ENCODE results near the gene HOXB8.

The HOXB8 gene

GRCh38 chr17:48601539-48602425, 13.3 kb downstream of the HOXB8 start:
- TF ChIP-seq SIN3A (IDR thresholded peaks at IDR 0.05; ENCODE audit: borderline replicate concordance, insufficient read depth, low read length) = no peak
- TF ChIP-seq POLR2AphosphoS5 (IDR thresholded peaks at IDR 0.05; ENCODE audit: low read depth, low read length) = no peak
- TF ChIP-seq FOXP2 (optimal IDR thresholded peaks at IDR 0.05; ENCODE audit: borderline replicate concordance, extremely low read depth, extremely low read length, insufficient read depth) = no peak
- no peak for TF ChIP-seq TAF1 (IDR thresholded peaks at IDR 0.05; ENCODE audit: borderline replicate concordance, insufficient read depth, low read length)

GRCh38 chr17:48601207-48601538, 13.9 kb downstream of the HOXB8 start:
- no peak for TF ChIP-seq SIN3A (IDR thresholded peaks at IDR 0.05; ENCODE audit: borderline replicate concordance, insufficient read depth, low read length)
- no peak for TF ChIP-seq POLR2AphosphoS5 (IDR thresholded peaks at IDR 0.05; ENCODE audit: low read depth, low read length)
- TF ChIP-seq FOXP2 (optimal IDR thresholded peaks at IDR 0.05; ENCODE audit: borderline replicate concordance, extremely low read depth, extremely low read length, insufficient read depth) = no peak
- TF ChIP-seq TAF1 (IDR thresholded peaks at IDR 0.05; ENCODE audit: borderline replicate concordance, insufficient read depth, low read length) = no peak
- TF ChIP-seq REST (IDR thresholded peaks at IDR 0.05; ENCODE audit: insufficient read depth in 1 of 2, low read depth in 2 of 2, low read length in 2 of 2) = no peak

GRCh38 chr17:48600244-48601098, 14.6 kb downstream of the HOXB8 start:
- no peak for TF ChIP-seq REST (IDR thresholded peaks at IDR 0.05; ENCODE audit: insufficient read depth in 1 of 2, low read depth in 2 of 2, low read length in 2 of 2)
- TF ChIP-seq FOXP2 (optimal IDR thresholded peaks at IDR 0.05; ENCODE audit: borderline replicate concordance, extremely low read depth, extremely low read length, insufficient read depth) = no peak
- TF ChIP-seq SIN3A (IDR thresholded peaks at IDR 0.05; ENCODE audit: borderline replicate concordance, insufficient read depth, low read length) = no peak
- no peak for TF ChIP-seq TAF1 (IDR thresholded peaks at IDR 0.05; ENCODE audit: borderline replicate concordance, insufficient read depth, low read length)
- TF ChIP-seq POLR2AphosphoS5 (IDR thresholded peaks at IDR 0.05; ENCODE audit: low read depth, low read length) = no peak

- TF ChIP-seq TAF1 (IDR thresholded peaks at IDR 0.05; ENCODE audit: borderline replicate concordance, insufficient read depth, low read length) = no peak
- no peak for TF ChIP-seq SIN3A (IDR thresholded peaks at IDR 0.05; ENCODE audit: borderline replicate concordance, insufficient read depth, low read length)
- no peak for TF ChIP-seq POLR2AphosphoS5 (IDR thresholded peaks at IDR 0.05; ENCODE audit: low read depth, low read length)
- no peak for TF ChIP-seq FOXP2 (optimal IDR thresholded peaks at IDR 0.05; ENCODE audit: borderline replicate concordance, extremely low read depth, extremely low read length, insufficient read depth)
- no peak for TF ChIP-seq REST (IDR thresholded peaks at IDR 0.05; ENCODE audit: insufficient read depth in 1 of 2, low read depth in 2 of 2, low read length in 2 of 2)
These were observed 15.7 kb downstream of the HOXB8 start for GRCh38 chr17:48599354-48599753.

GRCh38 chr17:48598736-48599135, 16.4 kb downstream of the HOXB8 start:
- TF ChIP-seq FOXP2 (optimal IDR thresholded peaks at IDR 0.05; ENCODE audit: borderline replicate concordance, extremely low read depth, extremely low read length, insufficient read depth) (no peak), SIN3A (IDR thresholded peaks at IDR 0.05; ENCODE audit: borderline replicate concordance, insufficient read depth, low read length) (no peak), TAF1 (IDR thresholded peaks at IDR 0.05; ENCODE audit: borderline replicate concordance, insufficient read depth, low read length) (no peak), REST (IDR thresholded peaks at IDR 0.05; ENCODE audit: insufficient read depth in 1 of 2, low read depth in 2 of 2, low read length in 2 of 2) (no peak), POLR2AphosphoS5 (IDR thresholded peaks at IDR 0.05; ENCODE audit: low read depth, low read length) (no peak)
